Measurements from ENCODE around the gene ADGRL3.

- TF ChIP-seq CTCF (IDR thresholded peaks at IDR 0.05; ENCODE audit: borderline replicate concordance, extremely low read depth, low read length, poor library complexity, severe bottlenecking): no peak
- TF ChIP-seq EZH2 (IDR thresholded peaks at IDR 0.05; ENCODE audit: borderline replicate concordance, low read depth, low read length, severe bottlenecking): no peak
Observed at GRCh38 chr4:61549336-61549735, 349.2 kb downstream of the ADGRL3 start.
